Kidney tubule cell (primary cell): Measurements from ENCODE around the gene HCST.
"Not testable (repeated sequence)": the region's sequence is repeated elsewhere in the genome, so short reads cannot be mapped to it uniquely, and the experiment has no call there.

ENCODE experiments used
- DNase-seq: peaks from one replicate; pipeline ENCODE4 v3.0.0-alpha.2; 2018; ENCODE audit warnings: low spot score

The HCST gene

GRCh38 chr19:35901854-35902661 lies at the start of gene HCST:
Gene HCST, plus strand, starts transcription at chr19:35902529. Its CDS starts 65 bp downstream, at chr19:35902594.
- DNase-seq = peak; percentile 61

GRCh38 chr19:35853038-35853756 lies 49.1 kb upstream of the HCST start:
- DNase-seq = no peak

- DNase-seq = no peak
Observed at GRCh38 chr19:35856546-35857149, 45.7 kb upstream of the HCST start, which contains the start of gene KIRREL2. Gene KIRREL2, plus strand, starts transcription at chr19:35856911. Its CDS starts 209 bp downstream, at chr19:35857120.

GRCh38 chr19:35858311-35858710 lies 44.0 kb upstream of the HCST start:
- no peak for DNase-seq

GRCh38 chr19:35859414-35859813 lies 42.9 kb upstream of the HCST start:
- no peak for DNase-seq

GRCh38 chr19:35860436-35860817 lies 41.9 kb upstream of the HCST start:
- DNase-seq = no peak

- DNase-seq = no peak
Observed at GRCh38 chr19:35860818-35861639, 41.3 kb upstream of the HCST start.

- DNase-seq = no peak
Observed at GRCh38 chr19:35861640-35862160, 40.6 kb upstream of the HCST start.

- DNase-seq = no peak
Observed at GRCh38 chr19:35862528-35862927, 39.8 kb upstream of the HCST start.

GRCh38 chr19:35863018-35863417 lies 39.3 kb upstream of the HCST start:
- no peak for DNase-seq

GRCh38 chr19:35868172-35868822 lies 34.0 kb upstream of the HCST start, which contains the start of gene APLP1:
Gene APLP1, plus strand, starts transcription at chr19:35868574. Its CDS starts 63 bp downstream, at chr19:35868637.
- DNase-seq = peak; percentile 33

GRCh38 chr19:35868823-35869326 lies 33.5 kb upstream of the HCST start:
- no peak for DNase-seq

- peak; percentile 69 for DNase-seq
Observed at GRCh38 chr19:35869327-35870123, 32.8 kb upstream of the HCST start.

- DNase-seq = not testable (repeated sequence)
Observed at GRCh38 chr19:35870124-35870736, 32.1 kb upstream of the HCST start.

GRCh38 chr19:35870798-35871197 lies 31.5 kb upstream of the HCST start:
- no peak for DNase-seq

- DNase-seq = no peak
Observed at GRCh38 chr19:35871611-35872010, 30.7 kb upstream of the HCST start.

GRCh38 chr19:35872180-35872579 lies 30.1 kb upstream of the HCST start:
- no peak for DNase-seq

GRCh38 chr19:35874392-35874930 lies 27.9 kb upstream of the HCST start:
- no peak for DNase-seq

- no peak for DNase-seq
Observed at GRCh38 chr19:35879068-35879467, 23.3 kb upstream of the HCST start.
